HEK293 (cell line): Measurements from ENCODE around the gene TMEM236.

Experiments used
- CTCF ChIA-PET: fragments of 350-600 bp; formaldehyde crosslinking; extraction: SDS; loops from one replicate; lab custom pipeline; 2021; ENCODE audit warnings: antibody characterized with exemption; lab: Yijun Ruan, JAX
- POLR2A ChIA-PET: fragments of 300-600 bp; formaldehyde crosslinking; extraction: SDS; loops from one replicate; lab custom pipeline; 2020; ENCODE audit warnings: antibody characterized with exemption, inconsistent platforms; lab: Yijun Ruan, JAX
- H3K27ac ChIP-seq: fragments of 200-500 bp; sonication (Bioruptor generic); 2 replicates; pipeline ENCODE4 v1.5.1; 2014; ENCODE audit warnings: low read depth, low read length, control low read depth, inconsistent platforms; ENCODE audit errors: extremely low read depth
- H3K36me3 ChIP-seq, 2 experiments: fragments of 200-500 bp in 1 of 2; sonication (Bioruptor generic) in 1 of 2; 1 replicate in 1 of 2; 2 replicates in 1 of 2; pipeline ENCODE4 v1.5.1; 2014 to 2017; ENCODE audit warnings: inconsistent platforms in 2 of 2, low read length in 2 of 2; ENCODE audit not compliant: control insufficient read depth in 2 of 2, insufficient read depth in 1 of 2
- H3K4me1 ChIP-seq: fragments of 200-500 bp; sonication (Bioruptor generic); 2 replicates; pipeline ENCODE4 v1.5.1; 2014; ENCODE audit warnings: mild to moderate bottlenecking, low read length, inconsistent platforms; ENCODE audit not compliant: control insufficient read depth, insufficient read depth
- H3K4me3 ChIP-seq: 2 replicates; pipeline ENCODE4 v1.5.1; 2011; ENCODE audit warnings: low read depth, mild to moderate bottlenecking, control low read depth, low read length, moderate library complexity
- H3K9me3 ChIP-seq: fragments of 200-500 bp; sonication (Bioruptor generic); 2 replicates; pipeline ENCODE4 v1.5.1; 2014; ENCODE audit warnings: low read depth, low read length, inconsistent platforms; ENCODE audit not compliant: control insufficient read depth, insufficient read depth
- GFI1B ChIP-seq: fragments of 450-650 bp; formaldehyde crosslinking; IDR thresholded peaks from 2 replicates; pipeline ENCODE4 v1.5.1; 2016; ENCODE audit warnings: missing biosample characterization, missing genetic modification characterization
- GLI4 ChIP-seq: fragments of 450-650 bp; formaldehyde crosslinking; IDR thresholded peaks from 2 replicates; pipeline ENCODE4 v1.5.1; 2016; ENCODE audit warnings: missing biosample characterization, missing genetic modification characterization
- GLIS1 ChIP-seq: fragments of 450-650 bp; formaldehyde crosslinking; IDR thresholded peaks from 2 replicates; pipeline ENCODE4 v1.5.1; 2016; ENCODE audit warnings: missing biosample characterization, missing genetic modification characterization
- MEIS1 ChIP-seq: sonication (generic); formaldehyde crosslinking; IDR thresholded peaks from 2 replicates; pipeline ENCODE4 v1.8.1; 2022; ENCODE audit warnings: missing genetic modification reagents, mild to moderate bottlenecking, borderline replicate concordance
- PRDM1 ChIP-seq: fragments of 450-650 bp; formaldehyde crosslinking; IDR thresholded peaks from 2 replicates; pipeline ENCODE4; 2016; ENCODE audit warnings: missing biosample characterization, missing genetic modification characterization
- SP7 ChIP-seq: fragments of 450-650 bp; formaldehyde crosslinking; IDR thresholded peaks from 2 replicates; pipeline ENCODE4 v1.5.1; 2016; ENCODE audit warnings: missing biosample characterization, missing genetic modification characterization
- TRIM28 ChIP-seq: IDR thresholded peaks from 2 replicates; pipeline ENCODE4 v1.6.1; 2011; ENCODE audit warnings: low read length, control low read depth, borderline replicate concordance
- YY2 ChIP-seq: fragments of 450-650 bp; formaldehyde crosslinking; IDR thresholded peaks from 2 replicates; pipeline ENCODE4 v1.5.1; 2016; ENCODE audit warnings: missing biosample characterization, missing genetic modification characterization
- ZBTB1 ChIP-seq: fragments of 450-650 bp; formaldehyde crosslinking; IDR thresholded peaks from 2 replicates; pipeline ENCODE4 v1.5.1; 2016; ENCODE audit warnings: missing biosample characterization, missing genetic modification characterization
- ZBTB7A ChIP-seq: fragments of 450-650 bp; formaldehyde crosslinking; IDR thresholded peaks from 2 replicates; pipeline ENCODE4 v1.5.1; 2016; ENCODE audit warnings: low read depth, missing biosample characterization, missing genetic modification characterization
- ZEB2 ChIP-seq: fragments of 450-650 bp; formaldehyde crosslinking; IDR thresholded peaks from 2 replicates; pipeline ENCODE4 v1.5.1; 2016; ENCODE audit warnings: missing biosample characterization, missing genetic modification characterization
- ZNF157 ChIP-seq: fragments of 450-650 bp; formaldehyde crosslinking; IDR thresholded peaks from 2 replicates; pipeline ENCODE4 v1.5.1; 2016; ENCODE audit warnings: missing biosample characterization, missing genetic modification characterization
- ZNF175 ChIP-seq: fragments of 450-650 bp; formaldehyde crosslinking; IDR thresholded peaks from 2 replicates; pipeline ENCODE4 v1.5.1; 2016; ENCODE audit warnings: missing biosample characterization, missing genetic modification characterization
- ZNF18 ChIP-seq: fragments of 450-650 bp; formaldehyde crosslinking; IDR thresholded peaks from 2 replicates; pipeline ENCODE4 v1.5.1; 2016; ENCODE audit warnings: missing biosample characterization, missing genetic modification characterization
- ZNF302 ChIP-seq: fragments of 450-650 bp; formaldehyde crosslinking; IDR thresholded peaks from 2 replicates; pipeline ENCODE4 v1.5.1; 2016; ENCODE audit warnings: missing biosample characterization, missing genetic modification characterization, low read depth
- ZNF341 ChIP-seq: fragments of 450-650 bp; formaldehyde crosslinking; IDR thresholded peaks from 2 replicates; pipeline ENCODE4; 2016; ENCODE audit warnings: low read depth, missing biosample characterization, missing genetic modification characterization
- ZNF404 ChIP-seq: fragments of 450-650 bp; formaldehyde crosslinking; IDR thresholded peaks from 2 replicates; pipeline ENCODE4 v1.5.1; 2017; ENCODE audit warnings: missing biosample characterization, missing genetic modification characterization
- ZNF510 ChIP-seq: fragments of 450-650 bp; formaldehyde crosslinking; IDR thresholded peaks from 2 replicates; pipeline ENCODE4 v1.5.1; 2018; ENCODE audit warnings: mild to moderate bottlenecking, missing genetic modification characterization, missing biosample characterization; ENCODE audit not compliant: insufficient replicate concordance
- ZNF518A ChIP-seq: fragments of 450-650 bp; formaldehyde crosslinking; conservative IDR thresholded peaks from 2 replicates; pipeline ENCODE4 v1.5.1; 2016; ENCODE audit warnings: low read depth, missing biosample characterization, missing genetic modification characterization
- ZNF639 ChIP-seq: fragments of 450-650 bp; formaldehyde crosslinking; IDR thresholded peaks from 2 replicates; pipeline ENCODE4 v1.5.1; 2016; ENCODE audit warnings: missing biosample characterization, missing genetic modification characterization
- ZSCAN23 ChIP-seq: fragments of 450-650 bp; formaldehyde crosslinking; IDR thresholded peaks from 2 replicates; pipeline ENCODE4 v1.5.1; 2016; ENCODE audit warnings: missing biosample characterization, missing genetic modification characterization
- ZSCAN5A ChIP-seq: fragments of 450-650 bp; formaldehyde crosslinking; IDR thresholded peaks from 2 replicates; pipeline ENCODE4 v1.5.1; 2016; ENCODE audit warnings: missing biosample characterization, missing genetic modification characterization

TMEM236 gene

GRCh38 chr10:17733620-17734019, 18.4 kb upstream of the TMEM236 start:
- H3K9me3 ChIP-seq: no peaks in the 10 kb centered on the region
- POLR2A ChIA-PET: no interaction called here
- CTCF ChIA-PET: no interaction called here
- TF ChIP-seq ZNF518A (tag by site-specific recombination) (no peak), ZNF175 (tag by site-specific recombination) (no peak), ZNF341 (no peak), GLIS1 (tag by site-specific recombination) (no peak)
- H3K36me3 ChIP-seq: no peaks in the 10 kb centered on the region
- H3K4me3 ChIP-seq: no peak overlapping the region
- no peaks in the 10 kb centered on the region for H3K4me1 ChIP-seq
- no peak overlapping the region for H3K27ac ChIP-seq

GRCh38 chr10:17734432-17735080, 17.4 kb upstream of the TMEM236 start:
- CTCF ChIA-PET: interaction anchor here (0.6 to 1.5 kb wide), 3 partner anchors 40 to 907 kb away, joined by 3 read pairs; no protein-coding TSS in a partner anchor

GRCh38 chr10:17735166-17735941, 16.6 kb upstream of the TMEM236 start:
- Histone ChIP-seq H3K36me3 (no peaks in the 10 kb centered on the region), H3K4me3 (no peak overlapping the region), H3K9me3 (no peaks in the 10 kb centered on the region), H3K27ac (no peak overlapping the region), H3K4me1 (no peaks in the 10 kb centered on the region)
- POLR2A ChIA-PET: no interaction called here
- CTCF ChIA-PET: interaction anchor here (0.6 to 1.5 kb wide), 2 partner anchors 39 to 907 kb away, joined by 3 read pairs; no protein-coding TSS in a partner anchor
- TF ChIP-seq ZSCAN23 (tag by site-specific recombination) (no peak), GLI4 (tag by site-specific recombination) (no peak), ZNF639 (tag by site-specific recombination) (no peak), PRDM1 (tag by site-specific recombination) (no peak), ZBTB1 (tag by site-specific recombination) (no peak), ZEB2 (no peak), ZBTB7A (tag by site-specific recombination) (no peak), YY2 (no peak), GFI1B (tag by site-specific recombination) (no peak), TRIM28 (no peak), ZSCAN5A (tag by site-specific recombination) (no peak), ZNF157 (no peak)

More at GRCh38 chr10:17734432-17735080, 17.4 kb upstream of the TMEM236 start:
- no peak overlapping the region for H3K27ac ChIP-seq
- no peaks in the 10 kb centered on the region for H3K9me3 ChIP-seq
- H3K36me3 ChIP-seq: no peaks in the 10 kb centered on the region
- POLR2A ChIA-PET: no interaction called here
- no peak overlapping the region for H3K4me3 ChIP-seq
- no peak for TF ChIP-seq SP7 (tag by site-specific recombination)
- TF ChIP-seq ZNF404 (tag by site-specific recombination): no peak
- no peak for TF ChIP-seq ZNF510
- no peak for TF ChIP-seq ZNF18 (tag by site-specific recombination)
- no peak for TF ChIP-seq ZNF302 (tag by site-specific recombination)
- no peak for TF ChIP-seq MEIS1 (CRISPR knock-in tag)
- H3K4me1 ChIP-seq: no peaks in the 10 kb centered on the region
